HEK293 (cell line): ENCODE data around the gene THPO.

Source experiments
- BCL11A ChIP-seq: fragments of 450-650 bp; formaldehyde crosslinking; IDR thresholded peaks from 2 replicates; pipeline ENCODE4 v1.5.1; 2016; ENCODE audit warnings: low read depth, missing biosample characterization, missing genetic modification characterization
- CTCF ChIP-seq: fragments of 450-650 bp; formaldehyde crosslinking; IDR thresholded peaks from 2 replicates; pipeline ENCODE4 v1.5.1; 2016; ENCODE audit warnings: missing biosample characterization, missing genetic modification characterization
- KLF9 ChIP-seq: fragments of 450-650 bp; formaldehyde crosslinking; IDR thresholded peaks from 2 replicates; pipeline ENCODE4 v1.5.1; 2016; ENCODE audit warnings: missing biosample characterization, missing genetic modification characterization, low read depth

- TF ChIP-seq CTCF (tag by site-specific recombination): no peak
- no peak for TF ChIP-seq KLF9 (tag by site-specific recombination)
- no peak for TF ChIP-seq BCL11A (tag by site-specific recombination)
Measured at GRCh38 chr3:184322731-184323487, 55.1 kb downstream of the THPO start.
